Gastrocnemius medialis (tissue), 4 donors: ENCODE measurements around the gene PTPRN2. TPM values are rescaled to one million over a fixed set of nuclear protein-coding genes. Genes with fewer than 3 reads are reported as not detected.

Source experiments
- ATAC-seq, 2 donors: fragments of 150-250 bp; one replicate each; pipeline ENCODE4 v1.9.1; 2016
- DNase-seq, 2 donors: peaks; one replicate each; pipeline ENCODE4 v3.0.0-alpha.2; 2019
- H3K27ac ChIP-seq, 4 donors: fragments of 200-600 bp; sonication (generic); 1 replicate in 1 of 4; 2 replicates in 3 of 4; pipeline ENCODE4 v1.5.1; 2016 to 2018; ENCODE audit warnings: mild to moderate bottlenecking in 2 of 4, moderate library complexity in 1 of 4
- H3K27me3 ChIP-seq, 3 donors: fragments of 200-600 bp; sonication (generic) in 2 of 3; 1 replicate in 1 of 3; 2 replicates in 2 of 3; pipeline versions ENCODE4 v1.5.1 to v1.6.0; 2016 to 2019; ENCODE audit warnings: mild to moderate bottlenecking in 1 of 3, moderate library complexity in 1 of 3
- H3K36me3 ChIP-seq, 2 donors: fragments of 200-600 bp; sonication (generic) in 1 of 2; one replicate each; pipeline ENCODE4 v1.5.1; 2017 to 2018
- H3K4me1 ChIP-seq, 2 donors: fragments of 200-600 bp; sonication (generic) in 1 of 2; one replicate each; pipeline ENCODE4 v1.5.1; 2016 to 2017; ENCODE audit warnings: mild to moderate bottlenecking in 2 of 2
- H3K4me3 ChIP-seq, 4 donors: fragments of 200-600 bp; sonication (generic) in 3 of 4; 1 replicate in 1 of 4; 2 replicates in 3 of 4; pipeline ENCODE4 v1.5.1; 2016 to 2019; ENCODE audit warnings: mild to moderate bottlenecking in 2 of 4
- H3K9me3 ChIP-seq, 3 donors: fragments of 200-600 bp; sonication (generic) in 2 of 3; 1 replicate in 1 of 3; 2 replicates in 2 of 3; pipeline ENCODE4 v1.5.1; 2016 to 2019
- CTCF ChIP-seq, 5 experiments: fragments of 450-650 bp in 3 of 5; fragments of 200-600 bp in 2 of 5; sonication (generic) in 2 of 5; IDR thresholded peaks in 4 of 5; conservative IDR thresholded peaks in 1 of 5; 1 replicate in 4 of 5; 2 replicates in 1 of 5; pipeline ENCODE4 v1.5.1; 2016 to 2019; ENCODE audit warnings: antibody characterized with exemption in 5 of 5, mild to moderate bottlenecking in 3 of 5, moderate library complexity in 3 of 5
- POLR2A ChIP-seq, 2 donors: fragments of 450-650 bp; IDR thresholded peaks; one replicate each; pipeline ENCODE4 v1.6.1; 2017; ENCODE audit warnings: antibody characterized with exemption in 2 of 2, mild to moderate bottlenecking in 2 of 2, moderate library complexity in 2 of 2
- in situ Hi-C, 4 donors: fragments of 200-750 bp; cut with MboI; loops; one replicate each; pipeline versions ENCODE4 v1.15.0 to v1.8.0; 2017; ENCODE audit warnings: low sequenced_read_pairs in 4 of 4
- intact Hi-C: fragments of 100-400 bp; cut with DNase I; formaldehyde crosslinking; loops from one replicate; pipeline ENCODE4 v1.15.1; 2023; ENCODE audit warnings: low total_unique reads
- total RNA-seq, 4 donors: library from RNA; depleted of rRNA; stranded (reverse); fragments of >200 nt; gene quantifications; one replicate each; pipeline versions ENCODE4 v1.1.0 to v1.2.3, GENCODE V29; 2016

Gene PTPRN2
- total RNA-seq, 4 donors from 2014 or later, result 0.66 to 0.85 (median 0.81) TPM

GRCh38 chr7:157799076-157799685 is 788.4 kb downstream of the PTPRN2 start:
- TF ChIP-seq CTCF (IDR thresholded peaks at IDR 0.05 in 4 of 5, conservative IDR thresholded peaks at IDR 0.05 in 1 of 5) (no peak), POLR2A (IDR thresholded peaks at IDR 0.05) (no peak)
- Histone ChIP-seq H3K4me1 (no peaks in the 10 kb centered on the region), H3K27me3 (no peaks in the 10 kb centered on the region), H3K36me3 (no peaks in the 10 kb centered on the region), H3K4me3 (no peak overlapping the region), H3K9me3 (no peaks in the 10 kb centered on the region), H3K27ac (no peak overlapping the region)
- intact Hi-C loops, result no loop called here
- DNase-seq, result no peak
- ATAC-seq, result no peak
- in situ Hi-C loops, result no loop called here

DNA sequence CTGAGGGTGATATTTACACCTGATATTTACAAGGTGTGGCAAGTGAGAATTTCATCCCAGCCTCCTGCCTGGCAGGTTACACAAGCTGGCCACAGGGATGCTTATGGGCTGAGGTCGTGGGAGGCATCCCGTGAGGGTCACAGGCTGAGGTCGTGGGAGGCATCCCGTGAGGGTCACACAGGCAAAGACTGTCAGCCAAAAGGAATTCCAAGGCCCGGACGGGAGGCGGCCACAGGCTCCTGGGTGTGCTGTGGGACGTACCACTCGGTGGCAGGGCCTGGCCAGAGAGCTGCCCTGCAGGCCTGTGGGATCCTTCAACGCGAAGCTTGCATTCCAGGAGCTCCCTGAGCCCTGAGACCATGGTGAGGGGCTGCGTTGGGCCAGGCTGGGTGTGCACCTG is 790.3 kb downstream of the PTPRN2 start:
- intact Hi-C loops (no loop called here), in situ Hi-C loops (no loop called here)

DNA sequence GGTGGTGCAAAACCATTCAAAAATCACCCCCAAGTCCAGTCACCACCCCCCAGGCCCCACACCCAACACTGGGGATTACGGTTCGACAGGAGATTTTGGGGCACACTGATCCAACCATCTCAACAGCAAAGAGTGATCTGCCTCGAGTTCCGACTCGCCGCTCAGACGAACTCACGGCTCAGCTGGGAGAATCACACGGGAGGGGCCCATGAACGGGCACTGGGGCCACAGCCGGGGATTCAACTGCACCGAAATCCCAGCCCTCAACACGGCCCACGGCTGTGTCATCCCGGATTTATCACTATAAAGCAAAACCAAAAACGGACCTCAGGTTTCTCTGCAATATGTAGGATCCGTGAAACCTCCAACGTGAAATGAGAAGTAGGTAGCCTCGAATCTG is 790.8 kb downstream of the PTPRN2 start:
- DNase-seq, result no peak

More for the DNA sequence above, 790.3 kb downstream of the PTPRN2 start:
- H3K27me3 ChIP-seq, result no peaks in the 10 kb centered on the region
- no peak overlapping the region for H3K27ac ChIP-seq
- no peak for ATAC-seq
- H3K9me3 ChIP-seq, result no peaks in the 10 kb centered on the region
- H3K4me1 ChIP-seq, result no peaks in the 10 kb centered on the region
- no peak for DNase-seq
- no peaks in the 10 kb centered on the region for H3K36me3 ChIP-seq
- no peak for TF ChIP-seq CTCF (IDR thresholded peaks at IDR 0.05 in 4 of 5, conservative IDR thresholded peaks at IDR 0.05 in 1 of 5)
- no peak for TF ChIP-seq POLR2A (IDR thresholded peaks at IDR 0.05)
- H3K4me3 ChIP-seq, result no peak overlapping the region

GRCh38 chr7:157795643-157796042 is 792.0 kb downstream of the PTPRN2 start:
- no peak for TF ChIP-seq POLR2A (IDR thresholded peaks at IDR 0.05)
- TF ChIP-seq CTCF (IDR thresholded peaks at IDR 0.05 in 4 of 5, conservative IDR thresholded peaks at IDR 0.05 in 1 of 5), result no peak
- Histone ChIP-seq H3K4me3 (no peak overlapping the region), H3K36me3 (no peaks in the 10 kb centered on the region), H3K4me1 (no peaks in the 10 kb centered on the region), H3K27me3 (no peaks in the 10 kb centered on the region), H3K27ac (no peak overlapping the region), H3K9me3 (no peaks in the 10 kb centered on the region)
- DNase-seq, result no peak
- no peak for ATAC-seq
- in situ Hi-C loops, result no loop called here
- intact Hi-C loops, result no loop called here

More for the DNA sequence above, 790.8 kb downstream of the PTPRN2 start:
- Histone ChIP-seq H3K4me1 (no peaks in the 10 kb centered on the region), H3K27me3 (no peaks in the 10 kb centered on the region), H3K27ac (no peak overlapping the region), H3K9me3 (no peaks in the 10 kb centered on the region), H3K36me3 (no peaks in the 10 kb centered on the region), H3K4me3 (no peak overlapping the region)
- in situ Hi-C loops, result no loop called here
- no peak for ATAC-seq
- intact Hi-C loops, result no loop called here
- no peak for TF ChIP-seq CTCF (IDR thresholded peaks at IDR 0.05 in 4 of 5, conservative IDR thresholded peaks at IDR 0.05 in 1 of 5)
- TF ChIP-seq POLR2A (IDR thresholded peaks at IDR 0.05), result no peak

DNA sequence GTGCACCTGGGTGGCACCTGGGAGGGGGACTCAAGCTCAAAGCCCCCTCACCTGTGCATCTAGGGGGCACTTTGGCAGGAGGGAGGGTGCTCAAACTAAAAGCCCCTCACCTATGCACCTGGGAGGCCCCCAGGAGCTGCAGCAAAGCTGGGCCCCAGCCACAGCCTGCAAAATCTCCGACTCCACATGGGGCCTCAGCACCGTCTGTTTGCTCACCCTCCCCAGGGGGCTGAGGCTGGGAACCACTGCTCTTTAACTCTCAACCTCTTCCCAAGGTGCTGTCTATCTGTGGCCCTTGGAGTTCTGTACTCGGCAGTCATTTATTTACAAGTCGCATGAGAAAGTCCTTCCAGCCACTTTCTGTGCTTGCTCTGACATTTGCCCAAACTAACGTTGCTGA is 792.4 kb downstream of the PTPRN2 start:
- in situ Hi-C loops (no loop called here), intact Hi-C loops (no loop called here)
- DNase-seq (no peak), ATAC-seq (no peak)
- no peak overlapping the region for H3K27ac ChIP-seq
- TF ChIP-seq POLR2A (IDR thresholded peaks at IDR 0.05), result no peak
- TF ChIP-seq CTCF (IDR thresholded peaks at IDR 0.05 in 4 of 5, conservative IDR thresholded peaks at IDR 0.05 in 1 of 5), result no peak
- no peaks in the 10 kb centered on the region for H3K4me1 ChIP-seq
- no peak overlapping the region for H3K4me3 ChIP-seq
- no peaks in the 10 kb centered on the region for H3K27me3 ChIP-seq
- H3K36me3 ChIP-seq, result no peaks in the 10 kb centered on the region
- H3K9me3 ChIP-seq, result no peaks in the 10 kb centered on the region
